HG03571 (cell line): ENCODE measurements around the gene EZR.

ENCODE experiments used
- ATAC-seq: cut with Tn5 transposase; IDR thresholded peaks from one replicate; pipeline ENCODE4 v1.9.1; 2021; ENCODE audit not compliant: unreplicated experiment

Gene EZR

GRCh38 chr6:158819977-158820622 is 932 bp upstream of the EZR start:
- no peak for ATAC-seq

GRCh38 chr6:158818581-158819212 is 471 bp downstream of the EZR start:
- peak; percentile 25 for ATAC-seq

- no peak for ATAC-seq
Observed at GRCh38 chr6:158817728-158818580, 1.2 kb downstream of the EZR start.

- no peak for ATAC-seq
Observed at GRCh38 chr6:158816803-158817727, 2.1 kb downstream of the EZR start.

GRCh38 chr6:158816329-158816728 is 2.8 kb downstream of the EZR start:
- ATAC-seq: no peak

- no peak for ATAC-seq
Observed at GRCh38 chr6:158815907-158816306, 3.3 kb downstream of the EZR start.

GRCh38 chr6:158815379-158815724 is 3.8 kb downstream of the EZR start:
- no peak for ATAC-seq

GRCh38 chr6:158813032-158813431 is 6.1 kb downstream of the EZR start:
- ATAC-seq: no peak

GRCh38 chr6:158812611-158813010 is 6.6 kb downstream of the EZR start:
- ATAC-seq: no peak

- ATAC-seq: no peak
Observed at GRCh38 chr6:158810155-158811095, 8.7 kb downstream of the EZR start.

GRCh38 chr6:158808941-158809678 is 10.1 kb downstream of the EZR start:
- ATAC-seq: peak; percentile 71

GRCh38 chr6:158808442-158808833 is 10.7 kb downstream of the EZR start:
- no peak for ATAC-seq

GRCh38 chr6:158807515-158808441 is 11.4 kb downstream of the EZR start:
- no peak for ATAC-seq

GRCh38 chr6:158805698-158806377 is 13.3 kb downstream of the EZR start:
- ATAC-seq: no peak

GRCh38 chr6:158804207-158804606 is 15.0 kb downstream of the EZR start:
- no peak for ATAC-seq

- ATAC-seq: peak; percentile 63
Observed at GRCh38 chr6:158803733-158804143, 15.4 kb downstream of the EZR start.

- ATAC-seq: no peak
Observed at GRCh38 chr6:158801655-158802294, 17.4 kb downstream of the EZR start.
